K562 (cell line): ENCODE results near the gene SHISA9.

Experiments used
- CREB1 ChIP-seq, 2 experiments: sonication (generic) in 1 of 2; formaldehyde crosslinking in 1 of 2; IDR thresholded peaks; 2 replicates each; pipeline versions ENCODE4 v1.6.1 to v1.8.0; 2012 to 2022; ENCODE audit warnings: inconsistent platforms in 1 of 2, mild to moderate bottlenecking in 1 of 2, missing genetic modification reagents in 1 of 2, moderate library complexity in 1 of 2
- DEAF1 ChIP-seq: fragments of 450-650 bp; formaldehyde crosslinking; IDR thresholded peaks from 2 replicates; pipeline ENCODE4 v1.4.0; 2020; ENCODE audit warnings: mild to moderate bottlenecking, moderate library complexity
- EP300 ChIP-seq: IDR thresholded peaks from 2 replicates; pipeline ENCODE4 v1.6.1; 2012; ENCODE audit warnings: low read length, improper control_type of control experiment
- MTA2 ChIP-seq: fragments of 450-650 bp; IDR thresholded peaks from 2 replicates; pipeline ENCODE4 v1.6.1; 2016; ENCODE audit warnings: low read depth
- NFE2L1 ChIP-seq: fragments of 450-650 bp; IDR thresholded peaks from 2 replicates; pipeline ENCODE4 v1.6.1; 2016; ENCODE audit warnings: missing genetic modification characterization, low read depth, mild to moderate bottlenecking, missing compliant biosample characterization, moderate library complexity, borderline replicate concordance
- RFX5 ChIP-seq: IDR thresholded peaks from 2 replicates; pipeline ENCODE4 v1.6.1; 2011; ENCODE audit warnings: low read depth, mild to moderate bottlenecking, improper control_type of control experiment, low read length
- SETDB1 ChIP-seq: IDR thresholded peaks from one replicate; pipeline ENCODE4 v1.6.1; 2012; ENCODE audit warnings: low read length, control low read depth, inconsistent platforms
- ZBTB8A ChIP-seq: fragments of 450-650 bp; IDR thresholded peaks from 2 replicates; pipeline ENCODE4 v1.6.1; 2018; ENCODE audit warnings: mild to moderate bottlenecking, moderate library complexity; ENCODE audit not compliant: partially characterized antibody
- ZFP36 ChIP-seq: fragments of 150-350 bp; IDR thresholded peaks from 2 replicates; pipeline ENCODE4 v1.6.1; 2018; ENCODE audit warnings: low read length, low read depth; ENCODE audit not compliant: partially characterized antibody
- ZKSCAN3 ChIP-seq: fragments of 250-450 bp; sonication (Bioruptor Pico); IDR thresholded peaks from 2 replicates; pipeline ENCODE4 v1.4.0; 2020
- TF ChIP-seq, protein P1 (sequence below): fragments of 250-450 bp; sonication (Bioruptor Pico); IDR thresholded peaks from 2 replicates; pipeline ENCODE4 v1.8.0; 2022; ENCODE audit warnings: moderate library complexity, mild to moderate bottlenecking, inconsistent platforms
- TF ChIP-seq, protein P2 (sequence below): fragments of 450-650 bp; formaldehyde crosslinking; IDR thresholded peaks from 2 replicates; pipeline ENCODE4 v1.4.0; 2022; ENCODE audit warnings: missing genetic modification characterization

- TF ChIP-seq EP300 (no peak), ZFP36 (no peak), ZBTB8A (no peak), NFE2L1 (tag) (no peak), CREB1 (IDR thresholded peaks at IDR 0.05) (no peak), CREB1 (CRISPR knock-in tag; IDR thresholded peaks at IDR 0.05) (no peak), SETDB1 (no peak), DEAF1 (CRISPR knock-in tag) (no peak), MTA2 (no peak), ZKSCAN3 (CRISPR knock-in tag) (no peak), RFX5 (no peak)
- TF ChIP-seq, protein P1, sequence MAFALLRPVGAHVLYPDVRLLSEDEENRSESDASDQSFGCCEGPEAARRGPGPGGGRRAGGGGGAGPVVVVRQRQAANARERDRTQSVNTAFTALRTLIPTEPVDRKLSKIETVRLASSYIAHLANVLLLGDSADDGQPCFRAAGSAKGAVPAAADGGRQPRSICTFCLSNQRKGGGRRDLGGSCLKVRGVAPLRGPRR: no peak
- TF ChIP-seq, protein P2, sequence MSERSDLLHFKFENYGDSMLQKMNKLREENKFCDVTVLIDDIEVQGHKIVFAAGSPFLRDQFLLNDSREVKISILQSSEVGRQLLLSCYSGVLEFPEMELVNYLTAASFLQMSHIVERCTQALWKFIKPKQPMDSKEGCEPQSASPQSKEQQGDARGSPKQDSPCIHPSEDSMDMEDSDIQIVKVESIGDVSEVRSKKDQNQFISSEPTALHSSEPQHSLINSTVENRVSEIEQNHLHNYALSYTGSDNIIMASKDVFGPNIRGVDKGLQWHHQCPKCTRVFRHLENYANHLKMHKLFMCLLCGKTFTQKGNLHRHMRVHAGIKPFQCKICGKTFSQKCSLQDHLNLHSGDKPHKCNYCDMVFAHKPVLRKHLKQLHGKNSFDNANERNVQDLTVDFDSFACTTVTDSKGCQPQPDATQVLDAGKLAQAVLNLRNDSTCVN (CRISPR knock-in tag): no peak
Measured at GRCh38 chr16:13139661-13140241, 238.4 kb downstream of the SHISA9 start.
